Stimulated activated CD8-positive, alpha-beta memory T cell treated with anti-CD3 and anti-CD28 coated beads, Interleukin-7, amount 100 ng/mL, for 48 hours (primary cell): ENCODE measurements around the gene ATP11A.
A peak's percentile ranks its signal among the peaks of the same experiment; 100 is the strongest.

Experiments used
- DNase-seq, 2 donors: peaks; one replicate each; pipeline ENCODE4 v3.0.0-alpha.2; 2020; ENCODE audit warnings: low read depth in 1 of 2; ENCODE audit errors: extremely low read depth in 1 of 2

ATP11A gene

GRCh38 chr13:112689303-112690245 is at the start of gene ATP11A:
Gene ATP11A, plus strand, starts transcription at chr13:112690038. Its CDS starts 379 bp downstream, at chr13:112690417.
- peak; percentile 69 to 72 for DNase-seq

- DNase-seq = no peak
Measured at GRCh38 chr13:112641456-112642089, 48.3 kb upstream of the ATP11A start.

- no peak for DNase-seq
Measured at GRCh38 chr13:112642090-112642460, 47.8 kb upstream of the ATP11A start.

- no peak for DNase-seq
Measured at GRCh38 chr13:112643759-112644459, 45.9 kb upstream of the ATP11A start.

GRCh38 chr13:112645327-112645914 is 44.4 kb upstream of the ATP11A start:
- no peak for DNase-seq

- DNase-seq = no peak
Measured at GRCh38 chr13:112647256-112647655, 42.6 kb upstream of the ATP11A start.

- DNase-seq = no peak
Measured at GRCh38 chr13:112648101-112648500, 41.7 kb upstream of the ATP11A start.

GRCh38 chr13:112648966-112649690 is 40.7 kb upstream of the ATP11A start:
- DNase-seq = no peak

GRCh38 chr13:112651311-112651710 is 38.5 kb upstream of the ATP11A start:
- DNase-seq = no peak

- no peak for DNase-seq
Measured at GRCh38 chr13:112651750-112652511, 37.9 kb upstream of the ATP11A start.

GRCh38 chr13:112652512-112653070 is 37.2 kb upstream of the ATP11A start:
- DNase-seq = no peak

- DNase-seq = no peak
Measured at GRCh38 chr13:112653071-112653470, 36.8 kb upstream of the ATP11A start.

GRCh38 chr13:112655913-112656312 is 33.9 kb upstream of the ATP11A start:
- no peak for DNase-seq

- no peak for DNase-seq
Measured at GRCh38 chr13:112657850-112658445, 31.9 kb upstream of the ATP11A start.

GRCh38 chr13:112658808-112659207 is 31.0 kb upstream of the ATP11A start:
- no peak for DNase-seq

GRCh38 chr13:112661291-112661690 is 28.5 kb upstream of the ATP11A start:
- no peak for DNase-seq

- DNase-seq = no peak
Measured at GRCh38 chr13:112664501-112665203, 25.2 kb upstream of the ATP11A start.

- DNase-seq = no peak
Measured at GRCh38 chr13:112668924-112669323, 20.9 kb upstream of the ATP11A start.
